Measurements from ENCODE around the gene CHMP1A. TPM values are rescaled to one million over a fixed set of nuclear protein-coding genes. Genes with fewer than 3 reads are reported as not detected.

CHMP1A gene
- total and polyA plus RNA-seq, 2 of the 8 experiments (the other 6 are each of a cell fraction or from before 2014, with no cell fraction given), result 64.4 to 75.8 TPM

DNA sequence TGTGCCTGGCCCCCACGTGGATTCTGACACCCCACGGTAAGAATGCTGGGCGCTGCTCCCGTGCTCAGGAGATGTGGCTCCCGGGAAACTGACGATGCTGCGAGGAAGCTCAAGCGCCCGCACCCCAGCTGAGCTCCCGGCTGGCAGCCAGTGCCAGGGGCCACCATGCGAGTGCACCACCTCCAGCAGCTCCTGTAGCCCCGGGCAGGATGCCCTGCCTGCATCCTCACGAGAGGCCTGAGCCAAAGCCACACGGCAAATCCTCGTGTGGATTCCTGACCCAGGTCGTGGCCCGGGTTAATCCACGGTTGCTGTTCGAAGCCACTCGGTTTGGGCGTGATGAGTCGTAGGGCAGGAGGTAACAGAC lies 55.6 kb downstream of the CHMP1A start:
- peak overlapping the region in 1 of 2 experiments; percentile 62; a peak in 1 of 4 replicates for H3K4me2 ChIP-seq (ENCODE audit: insufficient read depth in 1 of 2, low read depth in 2 of 2, low read length in 2 of 2)
- no peak overlapping the region for H3K14ac ChIP-seq (ENCODE audit: insufficient read length)
- WGBS, 2 experiments (ENCODE audit: extremely low coverage in 1 of 2, insufficient coverage in 1 of 2, insufficient read length in 1 of 2, insufficient replicate concordance in 2 of 2, low coverage in 1 of 2, low lambda C conversion rate in 2 of 2, missing lambda C conversion rate in 1 of 2), result 80% methylated on average over 22 of the region's 22 CpGs; no CpG with 5 or more reads in 1 of the 2 experiments

More for the DNA sequence above, 55.6 kb downstream of the CHMP1A start:
- Histone ChIP-seq H2BK120ac (replicated peaks; ENCODE audit: low read depth, low read length) (no peak overlapping the region), H3K27ac (ENCODE audit: low read depth, low read length) (no peak overlapping the region), H3K9me3 (ENCODE audit: insufficient read depth in 2 of 2, low read depth in 1 of 2, low read length in 1 of 2) (no peaks in the 10 kb centered on the region), H3K4ac (replicated peaks; ENCODE audit: insufficient read length, low read depth, low read length) (no peak overlapping the region), H2BK12ac (ENCODE audit: low read depth, low read length) (peak overlapping the region; percentile 6; the same call in 1 of the 2 replicates), H3K23ac (ENCODE audit: insufficient read length) (no peak overlapping the region), H3K79me2 (ENCODE audit: control insufficient read depth in 1 of 2, insufficient read depth in 2 of 2, low read length in 2 of 2) (no peaks in the 10 kb centered on the region), H3K9ac (replicated peaks in 1 of 4; ENCODE audit: extremely low read depth in 1 of 4, low read depth in 3 of 4, low read length in 3 of 4) (no peak overlapping the region), H3K18ac (ENCODE audit: extremely low read depth, low read length) (no peak overlapping the region), H4K5ac (ENCODE audit: insufficient read length, low read depth, low read length) (no peak overlapping the region), H3K27me3 (replicated peaks in 1 of 4; ENCODE audit: control insufficient read depth in 3 of 4, extremely low read depth in 1 of 4, insufficient read depth in 3 of 4, low read length in 3 of 4) (no peaks in the 10 kb centered on the region; a peak in 1 of 7 replicates), H2AFZ (ENCODE audit: low read length) (no peak overlapping the region), H4K8ac (ENCODE audit: extremely low read depth, insufficient read depth, low read length) (no peak overlapping the region; the same call in 1 of the 2 replicates), H3K4me1 (replicated peaks in 1 of 4; ENCODE audit: control insufficient read depth in 3 of 4, insufficient read depth in 4 of 4, low read length in 3 of 4) (peaks cover 0 to 11% (median 9%) of the 10 kb centered on the region in 4 experiments; a peak in 5 of 7 replicates), H2BK15ac (ENCODE audit: low read length) (peak overlapping the region; percentile 40; the same call in 1 of the 2 replicates), H3K4me3 (ENCODE audit: extremely low read depth in 1 of 4, insufficient read depth in 2 of 4, low read depth in 3 of 4, low read length in 4 of 4) (peak overlapping the region in 1 of 4 experiments; percentile 15; a peak in 1 of 8 replicates), H2BK20ac (ENCODE audit: low read length) (no peak overlapping the region), H3K79me1 (ENCODE audit: low read depth, low read length) (no peaks in the 10 kb centered on the region), H4K91ac (replicated peaks; ENCODE audit: insufficient read length, low read length) (no peak overlapping the region), H3K56ac (replicated peaks; ENCODE audit: insufficient read length, low read depth, low read length) (no peak overlapping the region), H2BK5ac (ENCODE audit: low read depth, low read length) (no peak overlapping the region), H3K23me2 (ENCODE audit: low read depth, low read length) (peaks cover 2% of the 10 kb centered on the region), H2AK5ac (ENCODE audit: low read depth, low read length) (no peak overlapping the region), H4K20me1 (replicated peaks in 1 of 2; ENCODE audit: control insufficient read depth in 1 of 2, insufficient read depth in 2 of 2, low read length in 2 of 2) (peaks cover 0 to 6% of the 10 kb centered on the region in 2 experiments), H3K36me3 (ENCODE audit: control insufficient read depth in 2 of 4, insufficient read depth in 4 of 4, low read length in 3 of 4) (no peaks in the 10 kb centered on the region)
- ChIA-PET POLR2A (ENCODE audit: partially characterized antibody) (interaction anchor here (0.7 to 1.8 kb wide), 11 partner anchors 10 to 109 kb away, joined by 3 to 8 read pairs (median 3); partner anchors contain the start of gene CHMP1A), CTCF (ENCODE audit: partially characterized antibody) (interaction anchor here (1.0 to 4.8 kb wide), 9 partner anchors 9 to 98 kb away, joined by 4 to 56 read pairs (median 7); partner anchors contain the start of gene DPEP1)
- FAIRE-seq (no peak), DNase-seq (ENCODE audit: low read depth in 1 of 2, low spot score in 2 of 2) (no peak)
- no peak for TF ChIP-seq MAFK (IDR thresholded peaks at IDR 0.05; ENCODE audit: low read depth, low read length)
- TF ChIP-seq SIX5 (IDR thresholded peaks at IDR 0.05; ENCODE audit: low read depth, low read length), result no peak
- no peak for TF ChIP-seq EZH2 (IDR thresholded peaks at IDR 0.05; ENCODE audit: low read depth, low read length, severe bottlenecking)
- TF ChIP-seq BRCA1 (IDR thresholded peaks at IDR 0.05; ENCODE audit: low read depth, low read length), result no peak
- no peak for TF ChIP-seq RBBP5 (IDR thresholded peaks at IDR 0.05; ENCODE audit: borderline replicate concordance, low read depth, low read length)
- TF ChIP-seq SIN3A (conservative IDR thresholded peaks at IDR 0.05 in 1 of 2, IDR thresholded peaks at IDR 0.05 in 1 of 2; ENCODE audit: low read depth in 1 of 2, low read length in 2 of 2), result no peak
- TF ChIP-seq YY1 (IDR thresholded peaks at IDR 0.05; ENCODE audit: low read depth, low read length), result no peak

All from H1 (cell line).